VCaP (cell line): ENCODE results near the gene KIF7.

Experiments used
- H3K27ac ChIP-seq: fragments of 450-650 bp; 2 replicates; pipeline ENCODE4 v1.5.1; 2017
- CTCF ChIP-seq: fragments of 450-650 bp; conservative IDR thresholded peaks from 2 replicates; pipeline ENCODE4 v1.5.1; 2017; ENCODE audit warnings: mild to moderate bottlenecking, moderate library complexity

The KIF7 gene

GRCh38 chr15:89627256-89627970 is 27.9 kb downstream of the KIF7 start:
- H3K27ac ChIP-seq: no peak overlapping the region
- no peak for TF ChIP-seq CTCF

GRCh38 chr15:89625716-89626115 is 29.6 kb downstream of the KIF7 start:
- no peak overlapping the region for H3K27ac ChIP-seq
- TF ChIP-seq CTCF: no peak

- H3K27ac ChIP-seq: no peak overlapping the region
- TF ChIP-seq CTCF: no peak
Measured at GRCh38 chr15:89623165-89623564, 32.1 kb downstream of the KIF7 start.

- H3K27ac ChIP-seq: no peak overlapping the region
- TF ChIP-seq CTCF: no peak
Measured at GRCh38 chr15:89621547-89621946, 33.7 kb downstream of the KIF7 start.

- no peak overlapping the region for H3K27ac ChIP-seq
- TF ChIP-seq CTCF: no peak
Measured at GRCh38 chr15:89616228-89616627, 39.0 kb downstream of the KIF7 start.

- H3K27ac ChIP-seq: no peak overlapping the region
- TF ChIP-seq CTCF: no peak
Measured at GRCh38 chr15:89615135-89615534, 40.1 kb downstream of the KIF7 start.

GRCh38 chr15:89614164-89614563 is 41.1 kb downstream of the KIF7 start:
- no peak overlapping the region for H3K27ac ChIP-seq
- TF ChIP-seq CTCF: no peak
